ENCODE measurements around the gene RECQL.

Gene RECQL, protein sequence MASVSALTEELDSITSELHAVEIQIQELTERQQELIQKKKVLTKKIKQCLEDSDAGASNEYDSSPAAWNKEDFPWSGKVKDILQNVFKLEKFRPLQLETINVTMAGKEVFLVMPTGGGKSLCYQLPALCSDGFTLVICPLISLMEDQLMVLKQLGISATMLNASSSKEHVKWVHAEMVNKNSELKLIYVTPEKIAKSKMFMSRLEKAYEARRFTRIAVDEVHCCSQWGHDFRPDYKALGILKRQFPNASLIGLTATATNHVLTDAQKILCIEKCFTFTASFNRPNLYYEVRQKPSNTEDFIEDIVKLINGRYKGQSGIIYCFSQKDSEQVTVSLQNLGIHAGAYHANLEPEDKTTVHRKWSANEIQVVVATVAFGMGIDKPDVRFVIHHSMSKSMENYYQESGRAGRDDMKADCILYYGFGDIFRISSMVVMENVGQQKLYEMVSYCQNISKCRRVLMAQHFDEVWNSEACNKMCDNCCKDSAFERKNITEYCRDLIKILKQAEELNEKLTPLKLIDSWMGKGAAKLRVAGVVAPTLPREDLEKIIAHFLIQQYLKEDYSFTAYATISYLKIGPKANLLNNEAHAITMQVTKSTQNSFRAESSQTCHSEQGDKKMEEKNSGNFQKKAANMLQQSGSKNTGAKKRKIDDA

GRCh38 chr12:21501258-21502163 is at the start of gene RECQL, which contains the start of gene GOLT1B:
Gene RECQL (minus strand): TSS chr12:21501635. CDS start chr12:21499570, 2,065 bp downstream.
Gene GOLT1B (plus strand): TSS chr12:21501789. CDS start chr12:21501924, 135 bp downstream.
- H3K4me1 Mint-ChIP-seq, result peaks cover 34% of the 10 kb centered on the region
- H3K27ac Mint-ChIP-seq, result no peak within 1 kb of the TSS
- TF ChIP-seq, protein P1, sequence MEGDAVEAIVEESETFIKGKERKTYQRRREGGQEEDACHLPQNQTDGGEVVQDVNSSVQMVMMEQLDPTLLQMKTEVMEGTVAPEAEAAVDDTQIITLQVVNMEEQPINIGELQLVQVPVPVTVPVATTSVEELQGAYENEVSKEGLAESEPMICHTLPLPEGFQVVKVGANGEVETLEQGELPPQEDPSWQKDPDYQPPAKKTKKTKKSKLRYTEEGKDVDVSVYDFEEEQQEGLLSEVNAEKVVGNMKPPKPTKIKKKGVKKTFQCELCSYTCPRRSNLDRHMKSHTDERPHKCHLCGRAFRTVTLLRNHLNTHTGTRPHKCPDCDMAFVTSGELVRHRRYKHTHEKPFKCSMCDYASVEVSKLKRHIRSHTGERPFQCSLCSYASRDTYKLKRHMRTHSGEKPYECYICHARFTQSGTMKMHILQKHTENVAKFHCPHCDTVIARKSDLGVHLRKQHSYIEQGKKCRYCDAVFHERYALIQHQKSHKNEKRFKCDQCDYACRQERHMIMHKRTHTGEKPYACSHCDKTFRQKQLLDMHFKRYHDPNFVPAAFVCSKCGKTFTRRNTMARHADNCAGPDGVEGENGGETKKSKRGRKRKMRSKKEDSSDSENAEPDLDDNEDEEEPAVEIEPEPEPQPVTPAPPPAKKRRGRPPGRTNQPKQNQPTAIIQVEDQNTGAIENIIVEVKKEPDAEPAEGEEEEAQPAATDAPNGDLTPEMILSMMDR (IDR thresholded peaks at IDR 0.05; ENCODE audit: unreplicated experiment in 3 of 3), result no peak
- H3K4me3 Mint-ChIP-seq, result no peak within 1 kb of the TSS
- H3K9me3 Mint-ChIP-seq, result no peaks in the 10 kb centered on the region
- peaks cover 5% of the 10 kb centered on the region for H3K36me3 Mint-ChIP-seq (ENCODE audit: low read depth)
- H3K27me3 Mint-ChIP-seq (ENCODE audit: low read depth), result no peaks in the 10 kb centered on the region

- H3K27me3 Mint-ChIP-seq (ENCODE audit: low read depth), result peaks cover 4% of the 10 kb centered on the region
- H3K4me3 Mint-ChIP-seq, result no peak overlapping the region
- no peaks in the 10 kb centered on the region for H3K36me3 Mint-ChIP-seq (ENCODE audit: low read depth)
- TF ChIP-seq, protein P1 (IDR thresholded peaks at IDR 0.05; ENCODE audit: unreplicated experiment in 3 of 3), result no peak
- no peaks in the 10 kb centered on the region for H3K9me3 Mint-ChIP-seq
- peaks cover 12% of the 10 kb centered on the region for H3K4me1 Mint-ChIP-seq
- no peak overlapping the region for H3K27ac Mint-ChIP-seq
Observed at GRCh38 chr12:21547437-21547836, 46.0 kb upstream of the RECQL start.

GRCh38 chr12:21546716-21547115 is 45.3 kb upstream of the RECQL start:
- H3K36me3 Mint-ChIP-seq (ENCODE audit: low read depth), result no peaks in the 10 kb centered on the region
- H3K9me3 Mint-ChIP-seq, result no peaks in the 10 kb centered on the region
- peaks cover 4% of the 10 kb centered on the region for H3K27me3 Mint-ChIP-seq (ENCODE audit: low read depth)
- H3K4me3 Mint-ChIP-seq, result no peak overlapping the region
- TF ChIP-seq, protein P1 (IDR thresholded peaks at IDR 0.05; ENCODE audit: unreplicated experiment in 3 of 3), result no peak
- H3K4me1 Mint-ChIP-seq, result peaks cover 7% of the 10 kb centered on the region
- H3K27ac Mint-ChIP-seq, result no peak overlapping the region

DNA sequence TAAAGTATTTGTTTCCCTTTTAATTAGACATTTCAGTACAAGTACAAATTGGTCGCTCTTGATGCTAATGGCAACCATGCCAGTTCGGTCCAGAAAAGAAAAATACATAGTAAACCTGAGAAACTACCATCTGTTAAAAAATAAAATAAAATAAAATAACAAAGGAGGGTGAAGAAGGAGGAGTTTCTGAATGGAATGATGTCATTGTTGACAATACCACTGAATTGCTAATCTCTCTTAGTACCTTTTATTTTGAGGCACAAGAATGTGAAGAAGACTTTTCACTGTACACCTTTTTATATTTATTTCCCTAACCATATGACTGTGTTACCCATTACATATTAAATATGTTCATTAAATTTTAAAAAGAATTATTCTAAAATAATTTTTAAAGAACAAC is 44.1 kb upstream of the RECQL start:
- Mint-ChIP-seq H3K36me3 (ENCODE audit: low read depth) (no peaks in the 10 kb centered on the region), H3K4me3 (no peak overlapping the region), H3K27me3 (ENCODE audit: low read depth) (peaks cover 4% of the 10 kb centered on the region), H3K9me3 (no peaks in the 10 kb centered on the region), H3K27ac (no peak overlapping the region), H3K4me1 (peaks cover 3% of the 10 kb centered on the region)
- TF ChIP-seq, protein P1 (IDR thresholded peaks at IDR 0.05; ENCODE audit: unreplicated experiment in 3 of 3), result no peak

DNA sequence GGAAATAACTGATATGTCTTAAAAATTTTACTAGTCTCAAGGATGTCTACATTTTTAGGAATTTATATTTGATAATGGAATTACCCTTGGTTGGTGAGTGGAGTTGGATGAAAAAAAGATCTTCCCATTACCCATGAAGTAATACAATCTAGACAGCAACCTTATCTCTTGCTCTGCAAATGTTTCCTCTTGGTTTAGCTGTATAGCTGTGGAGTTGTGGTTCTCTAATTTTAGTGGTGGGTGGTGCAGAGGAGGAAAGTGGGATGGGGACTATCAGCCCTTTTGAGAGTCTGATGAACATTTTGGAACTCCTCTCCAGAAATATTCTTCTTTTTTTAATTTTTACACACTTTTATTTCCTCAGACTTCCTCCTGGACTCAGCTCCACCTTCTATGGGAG is 41.7 kb upstream of the RECQL start:
- Mint-ChIP-seq H3K9me3 (no peaks in the 10 kb centered on the region), H3K4me3 (no peak overlapping the region), H3K36me3 (ENCODE audit: low read depth) (no peaks in the 10 kb centered on the region), H3K27me3 (ENCODE audit: low read depth) (peaks cover 4% of the 10 kb centered on the region), H3K27ac (no peak overlapping the region), H3K4me1 (no peaks in the 10 kb centered on the region)
- TF ChIP-seq, protein P1 (IDR thresholded peaks at IDR 0.05; ENCODE audit: unreplicated experiment in 3 of 3), result no peak

All from nephron (organoid).